ENCODE measurements around the gene LRRTM4.

GRCh38 chr2:76965772-76966171, 556.4 kb downstream of the LRRTM4 start:
- TF ChIP-seq SRF (IDR thresholded peaks at IDR 0.05; ENCODE audit: low read depth, low read length) (no peak), ZFX (CRISPR knock-in tag; IDR thresholded peaks at IDR 0.05; ENCODE audit: low read depth) (no peak), HOXA3 (CRISPR knock-in tag; IDR thresholded peaks at IDR 0.05) (no peak), PBX2 (CRISPR knock-in tag; IDR thresholded peaks at IDR 0.05) (no peak), CTCF (CRISPR knock-in tag; IDR thresholded peaks at IDR 0.05) (no peak), TGIF2 (CRISPR knock-in tag; IDR thresholded peaks at IDR 0.05) (no peak), ZNF619 (CRISPR knock-in tag; IDR thresholded peaks at IDR 0.05) (no peak), GABPA (IDR thresholded peaks at IDR 0.05; ENCODE audit: low read depth, low read length) (no peak), GABPA (CRISPR knock-in tag; IDR thresholded peaks at IDR 0.05; ENCODE audit: low read depth) (no peak), ZNF768 (CRISPR knock-in tag; IDR thresholded peaks at IDR 0.05) (no peak), CHCHD3 (CRISPR knock-in tag; IDR thresholded peaks at IDR 0.05) (no peak), PRDM15 (CRISPR knock-in tag; IDR thresholded peaks at IDR 0.05) (no peak), CC2D1A (CRISPR knock-in tag; IDR thresholded peaks at IDR 0.05) (no peak)
